Progenitor cell of endocrine pancreas (in vitro differentiated cells): ENCODE results near the gene MAML3. TPM values are rescaled to one million over a fixed set of nuclear protein-coding genes. Genes with fewer than 3 reads are reported as not detected.

Experiments
- DNase-seq: peaks from one replicate; pipeline ENCODE4 v3.0.0; 2021; ENCODE audit warnings: low spot score; ENCODE audit not compliant: unreplicated experiment
- H3K27ac Mint-ChIP-seq: 2 replicates; pipeline ENCODE4 v1.8.0; 2021; ENCODE audit warnings: mild to moderate bottlenecking, moderate library complexity, mixed read lengths
- H3K27me3 Mint-ChIP-seq: 2 replicates; pipeline ENCODE4 v1.8.0; 2021; ENCODE audit warnings: mixed read lengths
- H3K36me3 Mint-ChIP-seq: 2 replicates; pipeline ENCODE4 v1.8.0; 2022; ENCODE audit warnings: mixed read lengths; ENCODE audit not compliant: insufficient read depth
- H3K4me1 Mint-ChIP-seq: 2 replicates; pipeline ENCODE4 v1.8.0; 2021; ENCODE audit warnings: low read depth, mixed read lengths
- H3K4me3 Mint-ChIP-seq: 2 replicates; pipeline ENCODE4 v1.8.0; 2021; ENCODE audit warnings: low read depth, mild to moderate bottlenecking, moderate library complexity, mixed read lengths
- H3K9me3 Mint-ChIP-seq: 2 replicates; pipeline ENCODE4 v1.8.0; 2021; ENCODE audit warnings: low read depth, mixed read lengths
- total RNA-seq: library from RNA; stranded (reverse); gene quantifications from 2 replicates; pipeline ENCODE4 v1.2.1, GENCODE V29; 2021
- TF ChIP-seq, protein P1 (sequence below): fragments of 200-600 bp; sonication (generic); IDR thresholded peaks from one replicate; pipeline ENCODE4 v1.5.0; 2021; ENCODE audit warnings: antibody characterized with exemption, mild to moderate bottlenecking; ENCODE audit not compliant: unreplicated experiment

Gene MAML3
- total RNA-seq, 1 donor from 2014 or later: 48.5 TPM

DNA sequence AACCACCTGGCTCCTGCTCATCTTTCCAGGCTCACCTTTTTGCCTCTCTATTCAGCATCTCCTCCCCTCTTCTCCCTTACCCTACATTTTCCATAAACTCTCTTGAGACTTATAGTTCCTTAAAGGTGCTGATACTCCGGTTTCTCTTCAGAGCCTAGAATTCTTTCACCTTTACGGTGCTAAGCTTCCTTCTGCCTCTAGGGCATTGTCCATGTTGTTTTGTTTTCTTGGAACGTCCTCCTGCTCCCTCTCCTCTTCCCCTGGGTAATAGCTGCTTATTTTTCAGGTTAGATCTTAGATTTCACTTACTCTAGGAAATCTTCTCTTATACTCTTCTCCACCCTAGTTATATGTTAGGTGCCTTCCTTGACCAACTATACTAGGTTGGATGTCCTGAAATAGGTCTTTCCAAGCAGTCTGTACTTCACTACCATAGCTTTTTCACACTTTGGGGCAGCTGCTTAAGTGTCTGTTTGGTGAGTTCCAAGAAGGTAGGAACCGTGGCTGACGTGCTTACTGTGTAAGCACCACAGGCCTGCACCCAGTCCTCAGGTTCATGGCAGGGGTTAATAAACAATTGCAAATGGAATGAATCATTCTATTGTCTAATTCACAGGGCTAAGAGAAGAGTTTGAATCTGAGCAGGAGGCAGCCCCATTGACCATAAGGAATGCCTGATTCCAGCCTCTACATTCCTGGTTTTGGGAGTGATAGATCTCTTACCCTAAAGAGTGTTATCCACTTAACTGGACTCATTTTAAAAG, 260.8 kb downstream of the MAML3 start:
- Mint-ChIP-seq H3K36me3 (peaks cover 16% of the 10 kb centered on the region), H3K4me1 (peaks cover 5% of the 10 kb centered on the region), H3K4me3 (no peak overlapping the region), H3K27ac (no peak overlapping the region), H3K27me3 (no peaks in the 10 kb centered on the region), H3K9me3 (no peaks in the 10 kb centered on the region)
- DNase-seq: no peak
- TF ChIP-seq, protein P1, sequence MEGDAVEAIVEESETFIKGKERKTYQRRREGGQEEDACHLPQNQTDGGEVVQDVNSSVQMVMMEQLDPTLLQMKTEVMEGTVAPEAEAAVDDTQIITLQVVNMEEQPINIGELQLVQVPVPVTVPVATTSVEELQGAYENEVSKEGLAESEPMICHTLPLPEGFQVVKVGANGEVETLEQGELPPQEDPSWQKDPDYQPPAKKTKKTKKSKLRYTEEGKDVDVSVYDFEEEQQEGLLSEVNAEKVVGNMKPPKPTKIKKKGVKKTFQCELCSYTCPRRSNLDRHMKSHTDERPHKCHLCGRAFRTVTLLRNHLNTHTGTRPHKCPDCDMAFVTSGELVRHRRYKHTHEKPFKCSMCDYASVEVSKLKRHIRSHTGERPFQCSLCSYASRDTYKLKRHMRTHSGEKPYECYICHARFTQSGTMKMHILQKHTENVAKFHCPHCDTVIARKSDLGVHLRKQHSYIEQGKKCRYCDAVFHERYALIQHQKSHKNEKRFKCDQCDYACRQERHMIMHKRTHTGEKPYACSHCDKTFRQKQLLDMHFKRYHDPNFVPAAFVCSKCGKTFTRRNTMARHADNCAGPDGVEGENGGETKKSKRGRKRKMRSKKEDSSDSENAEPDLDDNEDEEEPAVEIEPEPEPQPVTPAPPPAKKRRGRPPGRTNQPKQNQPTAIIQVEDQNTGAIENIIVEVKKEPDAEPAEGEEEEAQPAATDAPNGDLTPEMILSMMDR: no peak

DNA sequence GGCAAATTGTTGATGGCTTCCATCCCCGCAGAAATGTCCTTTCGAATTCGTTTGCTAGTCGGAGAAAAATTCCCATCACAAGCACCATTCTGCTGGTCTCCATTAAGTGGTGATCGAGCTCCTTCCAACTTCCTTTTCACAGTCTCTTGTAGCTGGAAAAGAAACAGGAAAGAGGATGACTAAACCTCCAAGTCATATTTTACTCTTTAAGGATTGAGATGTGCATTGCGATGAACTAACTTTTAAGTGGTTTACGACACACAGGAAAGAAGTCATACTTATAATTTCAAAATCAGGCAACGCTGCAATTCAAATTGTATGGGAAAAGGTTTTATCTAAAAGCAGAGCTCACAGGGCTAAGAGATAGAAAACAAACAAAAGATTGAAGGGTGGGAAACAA, 263.2 kb downstream of the MAML3 start:
- Mint-ChIP-seq H3K4me1 (peaks cover 13% of the 10 kb centered on the region), H3K9me3 (no peaks in the 10 kb centered on the region), H3K4me3 (no peak overlapping the region), H3K36me3 (peaks cover 16% of the 10 kb centered on the region), H3K27me3 (no peaks in the 10 kb centered on the region), H3K27ac (no peak overlapping the region)
- DNase-seq: no peak
- TF ChIP-seq, protein P1: no peak

DNA sequence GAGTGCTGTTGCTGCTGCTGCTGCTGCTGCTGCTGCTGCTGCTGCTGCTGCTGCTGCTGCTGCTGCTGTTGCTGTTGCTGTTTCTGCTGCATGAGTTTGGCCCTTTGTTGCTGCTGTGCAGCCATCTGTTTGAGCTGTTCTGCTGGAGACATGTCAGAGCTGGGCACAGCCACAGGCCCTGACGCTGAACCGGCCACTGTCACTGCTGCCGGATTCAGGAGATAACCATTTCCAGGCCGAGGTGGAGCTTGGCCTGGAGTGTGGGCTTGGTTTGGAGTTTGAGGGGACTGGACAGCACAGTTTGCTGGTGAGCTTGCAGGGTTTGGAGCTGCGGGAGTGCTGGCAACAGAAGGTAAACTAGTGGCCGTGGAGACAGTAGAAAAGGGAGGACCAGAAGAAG, 264.1 kb downstream of the MAML3 start:
- peaks cover 16% of the 10 kb centered on the region for H3K36me3 Mint-ChIP-seq
- TF ChIP-seq, protein P1: no peak
- H3K4me1 Mint-ChIP-seq: peaks cover 14% of the 10 kb centered on the region

DNA sequence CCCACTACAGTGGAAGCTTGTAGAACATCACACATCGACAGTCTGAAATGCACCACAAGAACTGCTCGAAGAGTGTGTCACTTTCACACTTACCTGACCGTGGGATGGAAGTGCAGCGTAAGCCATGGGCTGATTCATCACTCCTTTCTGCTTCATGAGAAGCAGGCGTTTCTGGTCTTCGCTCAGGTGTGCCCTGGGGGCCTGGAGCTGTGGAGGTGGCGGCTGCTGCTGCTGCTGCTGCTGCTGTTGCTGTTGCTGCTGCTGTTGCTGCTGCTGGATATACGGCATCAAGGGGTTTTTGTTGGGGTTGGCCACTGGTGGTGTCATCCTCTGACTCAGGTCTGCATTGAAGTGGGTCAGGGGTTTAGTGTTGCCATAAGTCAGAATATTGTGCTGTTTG, 264.7 kb downstream of the MAML3 start:
- Mint-ChIP-seq H3K27me3 (no peaks in the 10 kb centered on the region), H3K27ac (no peak overlapping the region), H3K36me3 (peaks cover 20% of the 10 kb centered on the region), H3K4me3 (no peak overlapping the region), H3K9me3 (no peaks in the 10 kb centered on the region), H3K4me1 (peaks cover 19% of the 10 kb centered on the region)
- no peak for DNase-seq
- TF ChIP-seq, protein P1: no peak

More for the DNA sequence above, 264.1 kb downstream of the MAML3 start:
- H3K27ac Mint-ChIP-seq: no peak overlapping the region
- no peaks in the 10 kb centered on the region for H3K9me3 Mint-ChIP-seq
- DNase-seq: no peak
- H3K27me3 Mint-ChIP-seq: no peaks in the 10 kb centered on the region
- H3K4me3 Mint-ChIP-seq: no peak overlapping the region

DNA sequence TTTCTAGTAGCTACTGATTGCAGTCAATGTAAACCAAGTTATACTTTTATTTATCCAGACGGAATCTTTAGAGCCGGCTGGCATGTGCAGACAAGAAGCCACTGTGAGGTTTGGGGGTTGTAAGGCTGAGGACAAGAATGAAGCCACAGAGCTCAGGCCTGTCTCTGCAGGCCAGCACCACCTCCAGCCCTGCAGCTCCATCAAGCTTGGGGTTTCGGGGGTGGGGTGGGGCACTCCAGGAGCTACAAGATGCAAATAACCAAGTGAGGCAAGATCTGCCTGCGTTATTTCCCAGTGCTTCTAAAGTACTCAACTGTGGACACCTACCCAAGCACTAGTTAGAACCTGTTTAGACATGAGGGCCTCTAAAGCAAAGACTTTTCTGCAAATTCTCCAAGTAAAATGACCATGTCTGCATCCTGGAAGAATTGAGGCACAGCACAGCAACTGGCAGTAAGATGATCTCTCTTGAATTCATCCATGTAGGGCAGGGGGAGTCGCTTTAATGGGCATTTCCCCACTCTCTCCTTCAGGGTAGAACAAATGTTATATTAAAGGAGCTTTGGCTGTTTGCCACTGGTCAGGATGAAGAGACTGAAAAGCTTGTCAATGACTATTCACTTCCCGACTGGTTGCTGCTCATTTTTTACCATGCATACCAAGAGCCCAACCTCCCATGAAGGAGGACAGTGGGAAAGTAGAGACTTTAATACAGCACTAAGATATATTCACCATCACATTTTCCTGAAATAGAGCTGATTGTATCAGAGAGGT, 265.8 kb downstream of the MAML3 start:
- peaks cover 19% of the 10 kb centered on the region for H3K4me1 Mint-ChIP-seq
- no peak overlapping the region for H3K4me3 Mint-ChIP-seq
- TF ChIP-seq, protein P1: no peak
- peaks cover 23% of the 10 kb centered on the region for H3K36me3 Mint-ChIP-seq
- H3K27ac Mint-ChIP-seq: no peak overlapping the region
- no peak for DNase-seq
- no peaks in the 10 kb centered on the region for H3K27me3 Mint-ChIP-seq
- H3K9me3 Mint-ChIP-seq: peaks cover 4% of the 10 kb centered on the region
